ENCODE data around the gene KSR1. TPM values are rescaled to one million over a fixed set of nuclear protein-coding genes. Genes with fewer than 3 reads are reported as not detected.

The KSR1 gene
- total and polyA plus RNA-seq, 2 of the 4 experiments (the other 2 are of a cell fraction), result 12.5 to 21.9 TPM

GRCh38 chr17:27603880-27604794, 147.9 kb downstream of the KSR1 start:
- Histone ChIP-seq H4K5ac (ENCODE audit: low read depth, low read length) (no peak overlapping the region), H3K4me1 (ENCODE audit: control insufficient read depth, insufficient read depth, low read length) (peaks cover 2% of the 10 kb centered on the region; the same call in 1 of the 2 replicates), H3K9me3 (ENCODE audit: control insufficient read depth, insufficient read depth, low read length) (no peaks in the 10 kb centered on the region), H3K27me3 (ENCODE audit: control insufficient read depth, insufficient read depth, low read length) (no peaks in the 10 kb centered on the region), H2AFZ (replicated peaks; ENCODE audit: low read length, poor library complexity) (no peak overlapping the region), H3K27ac (ENCODE audit: insufficient read depth, low read length) (no peak overlapping the region), H3K9ac (ENCODE audit: low read depth, low read length) (no peak overlapping the region), H3K56ac (ENCODE audit: extremely low read depth, insufficient read depth, low read length) (no peak overlapping the region), H3K79me1 (ENCODE audit: low read depth in 1 of 2, low read length in 2 of 2) (peaks cover 0 to 5% of the 10 kb centered on the region in 2 experiments; a peak in 3 of 4 replicates), H3K9me1 (ENCODE audit: insufficient read depth, low read length) (no peaks in the 10 kb centered on the region; the same call in 1 of the 2 replicates), H3K36me3 (ENCODE audit: control insufficient read depth, insufficient read depth, low read length) (peaks cover 71% of the 10 kb centered on the region), H2AK5ac (ENCODE audit: low read depth, low read length) (no peak overlapping the region), H4K20me1 (ENCODE audit: insufficient read depth, low read length) (no peaks in the 10 kb centered on the region; the same call in 1 of the 2 replicates), H3K18ac (ENCODE audit: low read depth, low read length) (no peak overlapping the region), H3K14ac (replicated peaks; ENCODE audit: low read depth, low read length) (no peak overlapping the region), H2AK9ac (replicated peaks; ENCODE audit: low read depth, low read length, poor library complexity) (no peak overlapping the region), H3K4me3 (ENCODE audit: insufficient read depth, low read depth, low read length) (no peak overlapping the region), H3K4ac (ENCODE audit: low read depth, low read length) (no peak overlapping the region), H4K8ac (ENCODE audit: low read depth in 2 of 2, low read length in 2 of 2) (no peak overlapping the region), H2BK120ac (ENCODE audit: low read depth, low read length) (no peak overlapping the region), H2BK15ac (ENCODE audit: low read depth, low read length) (no peak overlapping the region), H2BK5ac (ENCODE audit: low read depth, low read length, poor library complexity, severe bottlenecking) (no peak overlapping the region), H2BK20ac (ENCODE audit: low read depth, low read length) (no peak overlapping the region), H3K4me2 (ENCODE audit: low read depth, low read length) (no peak overlapping the region), H4K91ac (ENCODE audit: insufficient read depth, low read depth, low read length) (no peak overlapping the region), H3K23ac (ENCODE audit: low read depth, low read length) (no peak overlapping the region)
- intact Hi-C loops (cut with micrococcal nuclease), result loop anchor here (1.0 kb wide), 1 partner anchor 47 kb away; no protein-coding TSS in a partner anchor
- dilution Hi-C loops (cut with HindIII; ENCODE audit: low sequenced_read_pairs, unreplicated experiment), result no loop called here
- ChIA-PET POLR2A (ENCODE audit: unreplicated experiment) (no interaction called here), CTCF (interaction anchor here (1.8 to 1.9 kb wide), 2 partner anchors 47 to 51 kb away, joined by 4 to 5 read pairs; no protein-coding TSS in a partner anchor)
- DNase-seq (no peak), ATAC-seq (ENCODE audit: low read depth) (no peak)
- 93% methylated on average over 3 of the region's 22 CpGs; no CpG with 5 or more reads in 1 of the 2 experiments for WGBS, 2 experiments (ENCODE audit: extremely low coverage in 2 of 2, insufficient read length in 1 of 2)
- in situ Hi-C loops (cut with MboI; ENCODE audit: low sequenced_read_pairs), result no loop called here
- no TSS peak for BruUV-seq (replicated peaks)
- no peak for TF ChIP-seq SMC3 (IDR thresholded peaks at IDR 0.05; ENCODE audit: low read depth, low read length)
- no peak for TF ChIP-seq CEBPB (IDR thresholded peaks at IDR 0.05; ENCODE audit: low read depth, low read length)
- TF ChIP-seq ELK1 (IDR thresholded peaks at IDR 0.05; ENCODE audit: borderline replicate concordance, low read depth, low read length), result no peak
- TF ChIP-seq RCOR1 (IDR thresholded peaks at IDR 0.05; ENCODE audit: insufficient replicate concordance, low read length), result no peak
- TF ChIP-seq FOS (IDR thresholded peaks at IDR 0.05; ENCODE audit: low read depth, low read length), result no peak
- no peak for TF ChIP-seq MXI1 (IDR thresholded peaks at IDR 0.05; ENCODE audit: borderline replicate concordance, low read depth, low read length)
- TF ChIP-seq POLR2A (IDR thresholded peaks at IDR 0.05; ENCODE audit: low read depth, low read length), result no peak
- TF ChIP-seq, protein P1, sequence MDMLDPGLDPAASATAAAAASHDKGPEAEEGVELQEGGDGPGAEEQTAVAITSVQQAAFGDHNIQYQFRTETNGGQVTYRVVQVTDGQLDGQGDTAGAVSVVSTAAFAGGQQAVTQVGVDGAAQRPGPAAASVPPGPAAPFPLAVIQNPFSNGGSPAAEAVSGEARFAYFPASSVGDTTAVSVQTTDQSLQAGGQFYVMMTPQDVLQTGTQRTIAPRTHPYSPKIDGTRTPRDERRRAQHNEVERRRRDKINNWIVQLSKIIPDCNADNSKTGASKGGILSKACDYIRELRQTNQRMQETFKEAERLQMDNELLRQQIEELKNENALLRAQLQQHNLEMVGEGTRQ (IDR thresholded peaks at IDR 0.05; ENCODE audit: low read depth, low read length), result no peak
- TF ChIP-seq CHD1 (IDR thresholded peaks at IDR 0.05; ENCODE audit: low read depth, low read length), result no peak
- TF ChIP-seq MAFK (IDR thresholded peaks at IDR 0.05; ENCODE audit: low read depth, low read length), result no peak
- no peak for TF ChIP-seq NFE2L2 (IDR thresholded peaks at IDR 0.05; ENCODE audit: low read depth, low read length)
- TF ChIP-seq MAZ (IDR thresholded peaks at IDR 0.05; ENCODE audit: borderline replicate concordance, low read depth, low read length), result no peak
- no peak for TF ChIP-seq RFX5 (IDR thresholded peaks at IDR 0.05; ENCODE audit: low read depth, low read length)
- no peak for TF ChIP-seq CTCF (conservative IDR thresholded peaks at IDR 0.05; ENCODE audit: low read depth, low read length)
